HuH-7.5 (cell line): Measurements from ENCODE around the gene KDSR.

Experiments
- DNase-seq: peaks from one replicate; pipeline ENCODE4 v3.0.0; 2011; ENCODE audit warnings: low spot score

The KDSR gene

GRCh38 chr18:63367053-63367953, at the start of gene KDSR:
TSS of gene KDSR (minus strand) at chr18:63367206. CDS start at chr18:63367118, 88 bp downstream.
- peak; percentile 72 for DNase-seq

GRCh38 chr18:63412953-63413352, 45.9 kb upstream of the KDSR start:
- no peak for DNase-seq

GRCh38 chr18:63410792-63411191, 43.8 kb upstream of the KDSR start:
- no peak for DNase-seq

- DNase-seq = no peak
Measured at GRCh38 chr18:63409301-63409700, 42.3 kb upstream of the KDSR start.

- DNase-seq = no peak
Measured at GRCh38 chr18:63407734-63408133, 40.7 kb upstream of the KDSR start.

GRCh38 chr18:63405986-63406385, 39.0 kb upstream of the KDSR start:
- no peak for DNase-seq

GRCh38 chr18:63402246-63403162, 35.5 kb upstream of the KDSR start:
- no peak for DNase-seq

GRCh38 chr18:63399300-63399699, 32.3 kb upstream of the KDSR start:
- DNase-seq = no peak

GRCh38 chr18:63397349-63397748, 30.3 kb upstream of the KDSR start:
- DNase-seq = no peak

- no peak for DNase-seq
Measured at GRCh38 chr18:63395503-63395902, 28.5 kb upstream of the KDSR start.

GRCh38 chr18:63394954-63395353, 27.9 kb upstream of the KDSR start:
- no peak for DNase-seq

GRCh38 chr18:63387861-63388260, 20.9 kb upstream of the KDSR start:
- DNase-seq = no peak

- DNase-seq = no peak
Measured at GRCh38 chr18:63382843-63383242, 15.8 kb upstream of the KDSR start.

GRCh38 chr18:63379639-63379962, 12.6 kb upstream of the KDSR start:
- no peak for DNase-seq

- no peak for DNase-seq
Measured at GRCh38 chr18:63378919-63379638, 12.1 kb upstream of the KDSR start.

- DNase-seq = no peak
Measured at GRCh38 chr18:63377275-63377980, 10.4 kb upstream of the KDSR start.

GRCh38 chr18:63376538-63376937, 9.5 kb upstream of the KDSR start:
- no peak for DNase-seq

- DNase-seq = no peak
Measured at GRCh38 chr18:63374540-63374939, 7.5 kb upstream of the KDSR start.

- DNase-seq = no peak
Measured at GRCh38 chr18:63373161-63373560, 6.2 kb upstream of the KDSR start.

- no peak for DNase-seq
Measured at GRCh38 chr18:63368611-63369010, 1.6 kb upstream of the KDSR start.

GRCh38 chr18:63366213-63367052, 573 bp downstream of the KDSR start:
- peak; percentile 40 for DNase-seq
